PC-3 (cell line): Measurements from ENCODE around the gene BOD1. TPM values are rescaled to one million over a fixed set of nuclear protein-coding genes. Genes with fewer than 3 reads are reported as not detected.

Experiments
- ATAC-seq: fragments of 200-7000 bp; cut with Tn5 transposase; 2 replicates; pipeline ENCODE4 v1.9.1; 2020; ENCODE audit warnings: mild to moderate bottlenecking, moderate library complexity
- BruUV-seq: library from RNA; stranded (reverse); fragments of 400-500 nt; replicated peaks from 2 replicates; lab custom pipeline; 2021; lab: Mats Ljungman, UMichigan
- CTCF ChIA-PET: fragments of 300-600 bp; sonication (Branson Sonifier 250); formaldehyde crosslinking; loops from one replicate; lab custom pipeline; 2022; ENCODE audit warnings: antibody characterized with exemption; lab: Charles Lee
- POLR2A ChIA-PET: fragments of 300-600 bp; sonication (Branson Sonifier 250); formaldehyde crosslinking; loops from one replicate; lab custom pipeline; 2022; ENCODE audit warnings: antibody characterized with exemption; ENCODE audit not compliant: unreplicated experiment; lab: Charles Lee
- DNase-seq: peaks from one replicate; pipeline ENCODE4 v3.0.0-alpha.2; 2015
- H2AFZ ChIP-seq: fragments of 300-600 bp; sonication (generic); 2 replicates; pipeline ENCODE4 v1.6.0; 2016; ENCODE audit warnings: antibody characterized with exemption, low read length
- H3F3A ChIP-seq: fragments of 300-600 bp; sonication (generic); one replicate; pipeline ENCODE4 v1.6.0; 2017; ENCODE audit warnings: antibody characterized with exemption, low read length, control low read depth, mild to moderate bottlenecking; ENCODE audit not compliant: unreplicated experiment
- H3K27ac ChIP-seq: fragments of 300-600 bp; sonication (generic); 2 replicates; pipeline ENCODE4 v1.5.1; 2016; ENCODE audit warnings: mild to moderate bottlenecking, low read length
- H3K27me3 ChIP-seq: fragments of 300-600 bp; sonication (generic); 2 replicates; pipeline ENCODE4 v1.6.1; 2016; ENCODE audit warnings: low read length, mixed read lengths
- H3K36me3 ChIP-seq: fragments of 300-600 bp; sonication (generic); 2 replicates; pipeline ENCODE4 v1.6.1; 2016; ENCODE audit warnings: low read depth, mixed run types, low read length, mixed read lengths
- H3K4me1 ChIP-seq: fragments of 300-600 bp; sonication (generic); 2 replicates; pipeline ENCODE4 v1.5.1; 2016; ENCODE audit warnings: low read length; ENCODE audit not compliant: insufficient read depth
- H3K4me2 ChIP-seq: fragments of 300-600 bp; sonication (generic); 2 replicates; pipeline ENCODE4 v1.6.0; 2016; ENCODE audit warnings: low read length
- H3K4me3 ChIP-seq: fragments of 300-600 bp; sonication (generic); 2 replicates; pipeline ENCODE4 v1.5.1; 2016; ENCODE audit warnings: mild to moderate bottlenecking, low read length, mixed read lengths
- H3K79me2 ChIP-seq: fragments of 300-600 bp; sonication (generic); 2 replicates; pipeline ENCODE4 v1.6.1; 2017; ENCODE audit warnings: low read length, mixed read lengths
- H3K9ac ChIP-seq: fragments of 300-600 bp; sonication (generic); 2 replicates; pipeline ENCODE4 v1.6.0; 2016; ENCODE audit warnings: mild to moderate bottlenecking, low read length
- H3K9me2 ChIP-seq: fragments of 300-600 bp; sonication (generic); replicated peaks from 2 replicates; pipeline ENCODE4 v1.6.1; 2016; ENCODE audit warnings: mixed run types, low read length, mixed read lengths
- H3K9me3 ChIP-seq: fragments of 300-600 bp; sonication (generic); 2 replicates; pipeline ENCODE4 v1.6.1; 2016; ENCODE audit warnings: low read length, mixed read lengths
- H4K20me1 ChIP-seq: fragments of 300-600 bp; sonication (generic); 2 replicates; pipeline ENCODE4 v1.6.1; 2016; ENCODE audit warnings: low read length, mixed read lengths
- CTCF ChIP-seq: fragments of 300-600 bp; sonication (generic); conservative IDR thresholded peaks from 2 replicates; pipeline ENCODE4 v1.5.1; 2017; ENCODE audit warnings: antibody characterized with exemption, low read depth, mild to moderate bottlenecking, low read length
- EZH2 ChIP-seq: fragments of 300-600 bp; sonication (generic); IDR thresholded peaks from one replicate; pipeline ENCODE4 v1.6.1; 2017; ENCODE audit warnings: antibody characterized with exemption, mild to moderate bottlenecking, low read length; ENCODE audit not compliant: unreplicated experiment
- EZH2phosphoT487 ChIP-seq: fragments of 300-600 bp; sonication (generic); IDR thresholded peaks from 2 replicates; pipeline ENCODE4 v1.6.1; 2018; ENCODE audit warnings: mild to moderate bottlenecking, antibody characterized with exemption, low read length, borderline replicate concordance
- intact Hi-C: fragments of 100-400 bp; cut with micrococcal nuclease; formaldehyde crosslinking; loops from 2 replicates; pipeline ENCODE4 v1.9.0; 2023
- total RNA-seq: library from RNA; depleted of rRNA; stranded (reverse); fragments of >200 nt; gene quantifications from 2 replicates; pipeline ENCODE4 v1.2.3, GENCODE V29; 2014

Gene BOD1
- total RNA-seq, 1 experiment from 2014 or later = 153 TPM

- H3K9me3 ChIP-seq = 0 out of 2 replicates have a peak, but pooled peaks cover 5% of the 10 kb centered on the region
- intact Hi-C loops = no loop called here
- H3K79me2 ChIP-seq = no peaks in the 10 kb centered on the region
- no TSS peak for BruUV-seq
- ChIA-PET CTCF (no interaction called here), POLR2A (no interaction called here)
- H4K20me1 ChIP-seq = no peaks in the 10 kb centered on the region
- H3K27ac ChIP-seq = no peak overlapping the region
- H3K4me3 ChIP-seq = no peak overlapping the region
- no peak for DNase-seq
- H3K9ac ChIP-seq = no peak overlapping the region
- no peaks in the 10 kb centered on the region for H3K36me3 ChIP-seq
- H3K27me3 ChIP-seq = no peaks in the 10 kb centered on the region
- ATAC-seq = no peak
- TF ChIP-seq EZH2phosphoT487 = no peak
- TF ChIP-seq EZH2 = no peak
- TF ChIP-seq CTCF = no peak
- no peaks in the 10 kb centered on the region for H3K4me1 ChIP-seq
- no peak overlapping the region for H2AFZ ChIP-seq
- H3K9me2 ChIP-seq = no peaks in the 10 kb centered on the region
- no peak overlapping the region for H3K4me2 ChIP-seq
- no peaks in the 10 kb centered on the region for H3F3A ChIP-seq
Measured at GRCh38 chr5:173655196-173655797, 38.8 kb upstream of the BOD1 start.

DNA sequence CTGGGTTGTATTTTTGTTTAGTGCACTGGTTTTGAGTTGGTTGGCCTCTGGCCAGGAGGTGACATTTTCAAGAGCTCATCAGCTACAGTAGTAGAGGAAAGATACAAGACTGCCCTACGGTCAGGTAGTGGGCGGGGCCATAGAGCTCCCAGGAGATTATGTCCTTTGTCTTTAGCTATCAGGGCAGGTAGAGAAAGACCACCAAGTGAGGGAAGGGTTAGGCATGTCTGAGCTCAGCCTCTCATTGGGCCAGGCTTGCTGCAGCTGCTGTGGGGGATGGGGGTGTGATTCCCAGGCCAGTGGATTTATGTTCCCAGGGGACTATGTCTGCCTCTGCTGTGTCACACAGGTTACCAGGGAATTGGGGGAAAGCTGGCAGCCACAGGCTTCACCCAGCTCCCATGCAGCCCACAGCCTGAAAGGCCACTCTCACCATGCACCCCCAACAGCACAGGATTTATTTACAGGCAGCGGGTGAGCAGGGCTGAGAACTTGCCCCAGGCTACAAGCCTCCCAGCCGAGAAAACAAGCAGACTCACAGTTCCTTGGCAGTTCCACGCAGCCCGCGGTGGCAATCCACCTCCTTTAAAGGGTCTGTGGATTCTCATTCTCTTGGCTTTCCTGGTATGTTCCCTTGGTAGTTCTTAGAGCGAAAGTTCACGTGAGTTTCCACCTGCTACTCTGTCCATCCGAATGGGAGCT, 37.5 kb upstream of the BOD1 start:
- Histone ChIP-seq H3F3A (no peaks in the 10 kb centered on the region), H4K20me1 (no peaks in the 10 kb centered on the region), H3K79me2 (no peaks in the 10 kb centered on the region), H3K9me3 (0 out of 2 replicates have a peak, but pooled peaks cover 5% of the 10 kb centered on the region), H3K9me2 (no peaks in the 10 kb centered on the region), H3K4me2 (no peak overlapping the region), H3K9ac (no peak overlapping the region), H3K27ac (no peak overlapping the region), H3K36me3 (no peaks in the 10 kb centered on the region), H3K4me3 (no peak overlapping the region), H3K27me3 (no peaks in the 10 kb centered on the region), H3K4me1 (no peaks in the 10 kb centered on the region), H2AFZ (no peak overlapping the region)
- no peak for DNase-seq
- ChIA-PET CTCF (no interaction called here), POLR2A (no interaction called here)
- no TSS peak for BruUV-seq
- ATAC-seq = no peak
- intact Hi-C loops = no loop called here
- TF ChIP-seq EZH2phosphoT487 (no peak), CTCF (no peak), EZH2 (no peak)

DNA sequence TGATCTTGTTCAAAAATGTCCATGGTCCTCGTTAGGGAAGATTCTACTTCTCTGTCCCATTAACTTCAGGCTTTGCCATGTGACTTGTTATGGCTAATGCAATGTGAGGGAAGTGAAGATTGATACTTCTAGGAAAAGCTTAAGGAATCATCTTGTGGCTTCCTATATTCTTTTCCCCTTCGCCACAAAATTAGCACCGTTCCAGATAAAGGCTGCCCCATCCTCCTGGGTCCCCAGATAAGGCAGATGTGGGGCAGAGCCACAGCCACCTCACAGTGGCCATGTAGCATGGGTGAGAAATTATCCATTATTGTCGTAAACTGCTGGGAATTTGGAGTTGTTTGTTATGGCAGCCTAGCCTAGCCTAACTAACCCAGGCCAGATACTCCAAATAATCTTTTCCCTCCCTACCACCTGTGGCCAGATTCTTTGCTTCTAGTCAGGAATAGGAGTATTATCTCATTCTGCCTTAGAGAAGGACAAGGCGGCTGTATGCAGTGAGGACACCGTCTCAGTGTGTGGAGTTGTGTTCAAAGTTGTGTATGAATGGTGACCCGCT, 31.9 kb upstream of the BOD1 start:
- BruUV-seq = no TSS peak
- CTCF ChIA-PET = no interaction called here
- no peaks in the 10 kb centered on the region for H3K9me2 ChIP-seq

More for the DNA sequence above, 31.9 kb upstream of the BOD1 start:
- ATAC-seq = no peak
- Histone ChIP-seq H2AFZ (no peak overlapping the region), H3K36me3 (no peaks in the 10 kb centered on the region), H3K4me2 (no peak overlapping the region), H3K4me1 (peaks cover 7% of the 10 kb centered on the region; the same call in 1 of the 2 replicates), H3K27ac (no peak overlapping the region), H3K9me3 (0 out of 2 replicates have a peak, but pooled peaks cover 5% of the 10 kb centered on the region), H3K4me3 (no peak overlapping the region), H3K9ac (no peak overlapping the region), H4K20me1 (no peaks in the 10 kb centered on the region), H3K79me2 (no peaks in the 10 kb centered on the region), H3F3A (no peaks in the 10 kb centered on the region), H3K27me3 (no peaks in the 10 kb centered on the region)
- intact Hi-C loops = no loop called here
- POLR2A ChIA-PET = no interaction called here
- TF ChIP-seq EZH2phosphoT487 (no peak), EZH2 (no peak), CTCF (no peak)
- DNase-seq = no peak
